Measurements from ENCODE around the gene FASTK.

FASTK gene

DNA sequence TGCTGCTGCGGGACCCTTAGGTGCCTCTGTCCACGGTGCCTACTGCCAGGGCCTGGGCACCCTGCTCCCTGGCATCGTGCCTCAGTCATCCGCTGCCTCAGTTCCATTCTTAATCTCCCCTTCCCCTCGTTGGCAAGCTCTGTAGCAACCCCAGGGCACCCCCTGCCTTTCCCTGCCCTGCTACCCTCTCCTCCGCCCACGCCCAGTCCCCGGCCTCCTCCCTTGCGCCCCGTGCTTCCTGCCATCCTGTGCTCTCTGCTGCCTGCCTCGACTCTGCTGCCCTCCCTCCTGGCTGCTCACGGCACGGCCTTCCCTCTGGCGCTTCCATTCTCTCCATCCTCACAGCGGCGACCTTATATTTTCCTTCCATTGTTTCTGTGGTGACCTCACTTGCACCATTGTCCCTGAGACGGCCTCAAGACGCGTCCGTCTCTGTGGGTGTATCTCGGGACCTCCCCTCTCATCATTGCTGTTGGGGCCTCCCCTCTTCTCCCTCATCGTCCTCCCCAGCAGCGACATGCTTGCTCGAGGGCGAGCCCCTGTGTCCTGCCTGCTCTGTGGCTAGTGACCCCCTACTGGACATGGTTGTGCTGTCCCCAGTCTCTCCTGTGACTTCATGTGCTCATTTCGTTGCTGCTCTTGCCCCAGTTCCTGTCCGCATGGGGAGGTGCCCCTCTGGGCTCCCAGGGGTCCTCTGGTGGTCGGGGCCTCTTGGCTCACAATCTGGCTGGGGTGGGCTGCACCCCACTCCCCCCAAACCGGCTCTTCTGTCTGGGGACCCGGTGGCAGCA lies 41.0 kb upstream of the FASTK start:
- no peaks in the 10 kb centered on the region for H3K27me3 Mint-ChIP-seq
- no peak overlapping the region for H3K27ac Mint-ChIP-seq

GRCh38 chr7:151120896-151121295 lies 40.3 kb upstream of the FASTK start:
- Mint-ChIP-seq H3K4me3 (no peak overlapping the region), H3K4me1 (peaks cover 6% of the 10 kb centered on the region), H3K9me3 (no peaks in the 10 kb centered on the region), H3K27ac (no peak overlapping the region), H3K27me3 (no peaks in the 10 kb centered on the region), H3K36me3 (peaks cover 6% of the 10 kb centered on the region)

More for the DNA sequence above, 41.0 kb upstream of the FASTK start:
- Mint-ChIP-seq H3K4me1 (peaks cover 6% of the 10 kb centered on the region), H3K4me3 (no peak overlapping the region), H3K36me3 (peaks cover 6% of the 10 kb centered on the region), H3K9me3 (no peaks in the 10 kb centered on the region)

- Mint-ChIP-seq H3K4me3 (no peak overlapping the region), H3K27ac (no peak overlapping the region), H3K36me3 (peaks cover 6% of the 10 kb centered on the region), H3K4me1 (peaks cover 6% of the 10 kb centered on the region), H3K9me3 (no peaks in the 10 kb centered on the region), H3K27me3 (no peaks in the 10 kb centered on the region)
These were observed 39.3 kb upstream of the FASTK start for GRCh38 chr7:151119902-151120301.

GRCh38 chr7:151119055-151119415 lies 38.4 kb upstream of the FASTK start:
- Mint-ChIP-seq H3K27me3 (no peaks in the 10 kb centered on the region), H3K4me3 (peak overlapping the region; percentile 19), H3K4me1 (peaks cover 4% of the 10 kb centered on the region), H3K9me3 (no peaks in the 10 kb centered on the region), H3K36me3 (peaks cover 6% of the 10 kb centered on the region), H3K27ac (no peak overlapping the region)

DNA sequence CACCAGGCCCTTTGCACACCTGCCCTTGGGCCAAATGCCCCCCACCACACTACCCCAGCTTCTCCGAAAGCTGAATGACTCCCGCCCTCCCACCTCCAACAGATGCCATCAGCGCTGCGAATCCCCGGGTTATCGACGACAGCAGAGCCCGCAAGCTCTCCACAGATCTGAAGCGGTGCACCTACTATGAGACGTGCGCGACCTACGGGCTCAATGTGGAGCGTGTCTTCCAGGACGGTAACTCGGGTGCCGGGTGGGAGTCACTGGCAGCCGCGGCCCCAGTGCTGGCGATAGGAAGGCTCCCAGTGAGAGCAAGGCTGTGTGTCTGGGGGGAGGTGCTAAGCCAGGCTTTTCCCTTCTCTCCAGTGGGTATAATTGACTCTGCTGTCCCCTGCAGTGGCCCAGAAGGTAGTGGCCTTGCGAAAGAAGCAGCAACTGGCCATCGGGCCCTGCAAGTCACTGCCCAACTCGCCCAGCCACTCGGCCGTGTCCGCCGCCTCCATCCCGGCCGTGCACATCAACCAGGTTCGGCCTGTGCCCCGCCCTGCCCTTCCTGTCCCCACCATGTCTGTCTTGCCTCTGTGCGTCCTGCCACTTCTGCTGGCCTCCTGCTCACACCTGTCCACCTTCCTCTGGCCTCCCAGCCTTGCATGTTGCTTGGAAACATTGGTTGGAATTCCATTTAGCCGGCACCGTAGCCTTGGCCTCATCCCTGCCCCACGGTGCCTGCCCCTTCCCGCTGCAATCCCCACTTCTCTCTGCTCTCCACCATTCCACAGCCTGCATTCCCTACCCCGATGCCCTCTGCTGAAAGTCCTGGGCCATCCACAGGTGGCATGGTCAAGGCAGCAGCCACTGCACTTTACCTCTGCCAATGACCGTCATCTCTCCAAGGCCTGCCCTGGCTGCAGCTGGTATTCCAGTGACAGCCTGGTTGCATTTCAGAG lies 37.8 kb upstream of the FASTK start:
- Mint-ChIP-seq H3K27ac (no peak overlapping the region), H3K9me3 (no peaks in the 10 kb centered on the region), H3K4me1 (no peaks in the 10 kb centered on the region), H3K36me3 (peaks cover 6% of the 10 kb centered on the region), H3K4me3 (no peak overlapping the region), H3K27me3 (no peaks in the 10 kb centered on the region)

GRCh38 chr7:151117565-151117964 lies 37.0 kb upstream of the FASTK start:
- Mint-ChIP-seq H3K4me3 (peak overlapping the region; percentile 44), H3K27ac (no peak overlapping the region), H3K9me3 (no peaks in the 10 kb centered on the region), H3K27me3 (peaks cover 3% of the 10 kb centered on the region), H3K36me3 (peaks cover 6% of the 10 kb centered on the region), H3K4me1 (no peaks in the 10 kb centered on the region)

- Mint-ChIP-seq H3K4me1 (no peaks in the 10 kb centered on the region), H3K27ac (no peak overlapping the region), H3K27me3 (peaks cover 3% of the 10 kb centered on the region), H3K4me3 (peak overlapping the region; percentile 26), H3K9me3 (no peaks in the 10 kb centered on the region), H3K36me3 (peaks cover 6% of the 10 kb centered on the region)
These were observed 36.2 kb upstream of the FASTK start for GRCh38 chr7:151116603-151117440.

DNA sequence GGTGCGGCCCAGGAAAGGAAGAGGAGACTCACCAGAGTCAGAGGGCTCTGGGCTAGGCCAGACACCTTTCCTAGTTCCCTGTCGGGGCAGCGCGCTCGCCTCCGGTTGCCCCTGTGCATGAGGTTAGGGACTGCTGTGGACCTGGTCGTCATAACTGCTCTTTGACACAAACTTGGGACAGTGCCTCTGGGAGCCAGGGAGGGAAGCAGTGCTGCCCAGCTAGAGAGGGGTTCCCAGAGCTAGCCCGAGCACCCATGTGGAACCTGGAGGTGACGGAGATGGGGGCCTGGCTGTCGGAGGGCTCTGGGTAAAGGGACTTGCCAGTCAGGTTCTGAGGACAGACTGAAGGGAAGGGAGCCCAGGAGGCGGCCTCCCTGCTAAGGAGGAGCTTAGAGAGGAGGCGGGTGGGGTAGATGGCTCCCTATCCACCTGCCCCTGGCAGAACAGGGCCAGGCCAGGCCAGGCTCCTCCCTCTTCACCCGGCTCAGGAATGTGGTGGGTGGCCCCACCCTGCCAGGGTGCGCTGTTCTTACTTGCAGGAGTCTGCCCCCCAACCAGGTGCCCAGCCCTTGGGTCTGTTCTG lies 35.3 kb upstream of the FASTK start:
- no peaks in the 10 kb centered on the region for H3K9me3 Mint-ChIP-seq
- no peaks in the 10 kb centered on the region for H3K4me1 Mint-ChIP-seq
- peaks cover 4% of the 10 kb centered on the region for H3K36me3 Mint-ChIP-seq
- no peak overlapping the region for H3K27ac Mint-ChIP-seq
- peak overlapping the region; percentile 53 for H3K4me3 Mint-ChIP-seq
- H3K27me3 Mint-ChIP-seq = peaks cover 3% of the 10 kb centered on the region

GRCh38 chr7:151115121-151115835 lies 34.7 kb upstream of the FASTK start:
- peaks cover 4% of the 10 kb centered on the region for H3K36me3 Mint-ChIP-seq
- no peaks in the 10 kb centered on the region for H3K4me1 Mint-ChIP-seq
- H3K4me3 Mint-ChIP-seq = peak overlapping the region; percentile 53
- H3K9me3 Mint-ChIP-seq = no peaks in the 10 kb centered on the region
- peaks cover 3% of the 10 kb centered on the region for H3K27me3 Mint-ChIP-seq
- no peak overlapping the region for H3K27ac Mint-ChIP-seq

- Mint-ChIP-seq H3K27me3 (peaks cover 3% of the 10 kb centered on the region), H3K4me3 (peak overlapping the region; percentile 36), H3K4me1 (no peaks in the 10 kb centered on the region), H3K36me3 (peaks cover 4% of the 10 kb centered on the region), H3K27ac (no peak overlapping the region), H3K9me3 (no peaks in the 10 kb centered on the region)
These were observed 33.8 kb upstream of the FASTK start for GRCh38 chr7:151114151-151115090.

- peak overlapping the region; percentile 36 for H3K4me3 Mint-ChIP-seq
- no peaks in the 10 kb centered on the region for H3K36me3 Mint-ChIP-seq
- no peak overlapping the region for H3K27ac Mint-ChIP-seq
- no peaks in the 10 kb centered on the region for H3K4me1 Mint-ChIP-seq
- H3K27me3 Mint-ChIP-seq = peaks cover 3% of the 10 kb centered on the region
- H3K9me3 Mint-ChIP-seq = no peaks in the 10 kb centered on the region
These were observed 32.9 kb upstream of the FASTK start for GRCh38 chr7:151113344-151114150.

GRCh38 chr7:151110941-151111645 lies 30.5 kb upstream of the FASTK start:
- Mint-ChIP-seq H3K4me3 (no peak overlapping the region), H3K27me3 (peaks cover 3% of the 10 kb centered on the region), H3K27ac (no peak overlapping the region), H3K4me1 (no peaks in the 10 kb centered on the region), H3K9me3 (no peaks in the 10 kb centered on the region), H3K36me3 (no peaks in the 10 kb centered on the region)

Data from activated naive CD4-positive, alpha-beta T cell treated with anti-CD3 and anti-CD28 coated beads, Interleukin-2, amount 50 U/mL, for 24 hours (primary cell).